ENCODE results near the gene NME4.
"Not testable (repeated sequence)": the region's sequence is repeated elsewhere in the genome, so short reads cannot be mapped to it uniquely, and the experiment has no call there.

DNA sequence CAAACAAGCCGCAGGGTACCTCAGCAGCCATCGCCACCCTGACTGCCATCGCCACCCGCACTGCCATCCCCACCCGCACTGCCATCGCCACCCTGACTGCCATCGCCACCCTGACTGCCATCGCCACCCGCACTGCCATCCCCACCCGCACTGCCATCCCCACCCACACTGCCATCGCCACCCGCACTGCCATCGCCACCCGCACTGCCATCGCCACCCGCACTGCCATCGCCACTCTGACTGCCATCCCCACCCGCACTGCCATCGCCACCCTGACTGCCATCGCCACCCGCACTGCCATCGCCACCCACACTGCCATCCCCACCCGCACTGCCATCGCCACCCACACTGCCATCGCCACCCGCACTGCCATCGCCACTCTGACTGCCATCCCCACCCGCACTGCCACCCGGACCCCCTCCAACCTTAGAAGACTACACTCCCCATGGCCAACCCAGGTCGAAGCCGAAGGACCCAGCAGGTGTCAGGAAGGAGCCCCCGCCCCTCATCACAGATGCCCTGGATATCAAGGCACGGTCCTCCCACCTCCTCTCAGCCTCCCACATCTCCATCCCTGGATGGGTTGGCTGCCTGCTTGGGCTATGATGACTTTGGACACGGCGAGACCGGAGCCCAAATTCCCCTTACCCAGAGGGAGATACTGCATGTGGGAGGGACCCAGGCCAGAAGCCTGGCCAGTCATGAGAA lies 18.7 kb upstream of the NME4 start:
- TF ChIP-seq, protein P1, sequence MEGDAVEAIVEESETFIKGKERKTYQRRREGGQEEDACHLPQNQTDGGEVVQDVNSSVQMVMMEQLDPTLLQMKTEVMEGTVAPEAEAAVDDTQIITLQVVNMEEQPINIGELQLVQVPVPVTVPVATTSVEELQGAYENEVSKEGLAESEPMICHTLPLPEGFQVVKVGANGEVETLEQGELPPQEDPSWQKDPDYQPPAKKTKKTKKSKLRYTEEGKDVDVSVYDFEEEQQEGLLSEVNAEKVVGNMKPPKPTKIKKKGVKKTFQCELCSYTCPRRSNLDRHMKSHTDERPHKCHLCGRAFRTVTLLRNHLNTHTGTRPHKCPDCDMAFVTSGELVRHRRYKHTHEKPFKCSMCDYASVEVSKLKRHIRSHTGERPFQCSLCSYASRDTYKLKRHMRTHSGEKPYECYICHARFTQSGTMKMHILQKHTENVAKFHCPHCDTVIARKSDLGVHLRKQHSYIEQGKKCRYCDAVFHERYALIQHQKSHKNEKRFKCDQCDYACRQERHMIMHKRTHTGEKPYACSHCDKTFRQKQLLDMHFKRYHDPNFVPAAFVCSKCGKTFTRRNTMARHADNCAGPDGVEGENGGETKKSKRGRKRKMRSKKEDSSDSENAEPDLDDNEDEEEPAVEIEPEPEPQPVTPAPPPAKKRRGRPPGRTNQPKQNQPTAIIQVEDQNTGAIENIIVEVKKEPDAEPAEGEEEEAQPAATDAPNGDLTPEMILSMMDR (conservative IDR thresholded peaks at IDR 0.05 in 1 of 2, IDR thresholded peaks at IDR 0.05 in 1 of 2; ENCODE audit: extremely low read depth in 1 of 2, insufficient read depth in 1 of 2, low read depth in 1 of 2, low read length in 2 of 2): not testable (repeated sequence)
- TF ChIP-seq EZH2 (IDR thresholded peaks at IDR 0.05; ENCODE audit: borderline replicate concordance, low read length): not testable (repeated sequence)

Data from mammary epithelial cell (primary cell).